SU-DHL-6 (cell line): ENCODE results near the gene ASCC3.

ENCODE experiments used
- H2AFZ ChIP-seq: fragments of 200-600 bp; sonication (generic); 2 replicates; pipeline ENCODE4 v1.6.1; 2014; ENCODE audit warnings: low read depth, mild to moderate bottlenecking, moderate library complexity, mixed read lengths, antibody characterized with exemption, low read length; ENCODE audit not compliant: severe bottlenecking
- H3F3A ChIP-seq: fragments of 200-600 bp; shearing (Covaris generic); 2 replicates; pipeline ENCODE4 v1.6.0; 2016; ENCODE audit warnings: antibody characterized with exemption, mild to moderate bottlenecking; ENCODE audit not compliant: insufficient read depth
- H3K27ac ChIP-seq: fragments of 200-600 bp; sonication (generic); 2 replicates; pipeline ENCODE4 v1.5.1; 2016; ENCODE audit warnings: low read depth, mild to moderate bottlenecking, low read length, moderate library complexity, mixed read lengths
- H3K27me3 ChIP-seq: fragments of 200-600 bp; sonication (generic), shearing (Covaris generic); 2 replicates; pipeline ENCODE4 v1.6.0; 2014; ENCODE audit warnings: mild to moderate bottlenecking, low read length
- H3K36me3 ChIP-seq: fragments of 200-600 bp; sonication (generic); 2 replicates; pipeline ENCODE4 v1.6.1; 2014; ENCODE audit warnings: mild to moderate bottlenecking, low read length, mixed read lengths
- H3K4me2 ChIP-seq: fragments of 300-600, 200-600 bp; shearing (Covaris generic), sonication (generic); 2 replicates; pipeline ENCODE4 v1.6.0; 2014; ENCODE audit warnings: low read length, low read depth, mild to moderate bottlenecking; ENCODE audit not compliant: poor library complexity, severe bottlenecking
- H3K4me3 ChIP-seq: fragments of 200-600 bp; sonication (generic); 2 replicates; pipeline ENCODE4 v1.5.1; 2014; ENCODE audit warnings: antibody characterized with exemption, low read length, mild to moderate bottlenecking, mixed read lengths; ENCODE audit not compliant: insufficient read depth, poor library complexity, severe bottlenecking
- H3K79me2 ChIP-seq: fragments of 200-600 bp; sonication (generic); 2 replicates; pipeline ENCODE4 v1.6.1; 2014; ENCODE audit warnings: mild to moderate bottlenecking, low read length, moderate library complexity; ENCODE audit not compliant: insufficient read depth
- H3K9ac ChIP-seq: fragments of 200-600 bp; sonication (generic); 2 replicates; pipeline ENCODE4 v1.7.0; 2014; ENCODE audit warnings: mild to moderate bottlenecking, low read length
- H3K9me2 ChIP-seq: fragments of 200-600 bp; sonication (generic); replicated peaks from 2 replicates; pipeline ENCODE4 v1.6.1; 2014; ENCODE audit warnings: low read length; ENCODE audit not compliant: insufficient read depth
- H3K9me3 ChIP-seq: fragments of 200-600 bp; sonication (generic); 2 replicates; pipeline ENCODE4 v1.6.1; 2014; ENCODE audit warnings: low read length, mixed read lengths; ENCODE audit not compliant: insufficient read depth
- H4K20me1 ChIP-seq: fragments of 200-600 bp; sonication (generic); 2 replicates; pipeline ENCODE4 v1.6.1; 2014; ENCODE audit warnings: low read depth, mild to moderate bottlenecking, antibody characterized with exemption, low read length, moderate library complexity, mixed read lengths
- CTCF ChIP-seq: fragments of 200-600 bp; sonication (generic); IDR thresholded peaks from one replicate; pipeline ENCODE4 v1.5.1; 2017; ENCODE audit warnings: antibody characterized with exemption, mild to moderate bottlenecking, low read length, moderate library complexity; ENCODE audit not compliant: insufficient read depth, poor library complexity, severe bottlenecking
- EZH2phosphoT487 ChIP-seq: fragments of 200-600 bp; sonication (generic), shearing (Covaris generic); conservative IDR thresholded peaks from 2 replicates; pipeline ENCODE4 v1.6.1; 2018; ENCODE audit warnings: mild to moderate bottlenecking, antibody characterized with exemption, low read length, moderate library complexity, mixed read lengths

Gene ASCC3

GRCh38 chr6:100671740-100672139 is 209.4 kb downstream of the ASCC3 start:
- TF ChIP-seq CTCF (no peak), EZH2phosphoT487 (no peak)
- H3K9me3 ChIP-seq, result no peaks in the 10 kb centered on the region
- H3F3A ChIP-seq, result no peaks in the 10 kb centered on the region; the same call in 1 of the 2 replicates
- no peaks in the 10 kb centered on the region for H3K79me2 ChIP-seq
- H3K9me2 ChIP-seq, result no peaks in the 10 kb centered on the region
- H3K4me3 ChIP-seq, result no peak overlapping the region
- no peaks in the 10 kb centered on the region for H4K20me1 ChIP-seq
- H3K9ac ChIP-seq, result no peak overlapping the region
- H3K27ac ChIP-seq, result no peak overlapping the region
- H3K36me3 ChIP-seq, result peaks cover 16% of the 10 kb centered on the region; the same call in 1 of the 2 replicates
- H3K4me2 ChIP-seq, result no peak overlapping the region
- H2AFZ ChIP-seq, result no peak overlapping the region
- H3K27me3 ChIP-seq, result no peaks in the 10 kb centered on the region

DNA sequence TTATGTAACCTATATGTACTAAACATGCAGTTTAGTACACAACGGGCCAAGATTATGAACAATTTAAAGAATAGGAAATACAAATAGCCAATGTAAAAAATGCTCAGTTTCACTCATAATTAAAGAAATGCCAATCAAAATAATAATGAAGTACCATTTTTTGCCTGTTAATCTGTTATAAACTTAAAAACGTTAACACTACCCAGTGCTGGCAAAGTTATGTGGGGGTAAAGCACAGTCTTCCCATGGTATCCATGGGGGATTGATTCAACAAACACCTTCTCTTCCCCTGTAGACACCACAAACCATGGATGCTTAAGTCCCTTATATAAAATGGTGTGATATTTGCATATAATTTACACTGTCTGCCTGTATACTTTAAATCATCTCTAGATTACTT is 211.1 kb downstream of the ASCC3 start:
- H3K4me3 ChIP-seq, result no peak overlapping the region
- no peaks in the 10 kb centered on the region for H3K79me2 ChIP-seq
- no peak overlapping the region for H3K9ac ChIP-seq
- no peaks in the 10 kb centered on the region for H3K27me3 ChIP-seq
- no peaks in the 10 kb centered on the region; the same call in 1 of the 2 replicates for H3F3A ChIP-seq
- H3K27ac ChIP-seq, result no peak overlapping the region
- H3K36me3 ChIP-seq, result peaks cover 16% of the 10 kb centered on the region; the same call in 1 of the 2 replicates
- H4K20me1 ChIP-seq, result no peaks in the 10 kb centered on the region
- no peaks in the 10 kb centered on the region for H3K9me2 ChIP-seq
- TF ChIP-seq CTCF (no peak), EZH2phosphoT487 (no peak)
- H3K9me3 ChIP-seq, result no peaks in the 10 kb centered on the region
- H2AFZ ChIP-seq, result no peak overlapping the region
- H3K4me2 ChIP-seq, result no peak overlapping the region

DNA sequence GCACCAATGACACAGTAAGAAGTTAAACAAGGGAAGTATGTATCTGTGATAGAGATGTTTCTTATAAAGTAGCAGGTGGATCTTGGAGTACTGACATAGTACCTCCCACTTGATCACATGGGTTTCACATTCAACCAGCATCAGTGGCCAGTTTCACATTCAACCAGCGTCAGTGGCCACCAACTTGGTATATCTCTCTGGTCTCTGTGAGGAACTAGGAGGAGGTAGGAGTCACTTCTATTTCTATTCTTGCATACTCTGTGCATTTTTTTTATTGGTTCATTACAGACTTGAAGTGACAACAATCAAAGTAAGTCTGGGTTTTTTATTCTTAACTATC is 216.1 kb downstream of the ASCC3 start:
- Histone ChIP-seq H3K27me3 (no peaks in the 10 kb centered on the region), H2AFZ (no peak overlapping the region), H3F3A (peaks cover 5% of the 10 kb centered on the region; the same call in 1 of the 2 replicates)

More for the DNA sequence above, 216.1 kb downstream of the ASCC3 start:
- Histone ChIP-seq H3K36me3 (peaks cover 3% of the 10 kb centered on the region; the same call in 1 of the 2 replicates), H3K27ac (no peak overlapping the region), H3K9ac (no peak overlapping the region), H3K4me3 (no peak overlapping the region), H3K9me3 (no peaks in the 10 kb centered on the region), H3K79me2 (no peaks in the 10 kb centered on the region), H3K4me2 (no peak overlapping the region), H3K9me2 (no peaks in the 10 kb centered on the region), H4K20me1 (no peaks in the 10 kb centered on the region)
- TF ChIP-seq EZH2phosphoT487, result no peak
- TF ChIP-seq CTCF, result no peak
